Measurements from ENCODE around the gene TSPEAR. TPM values are rescaled to one million over a fixed set of nuclear protein-coding genes. Genes with fewer than 3 reads are reported as not detected.
"Not testable (repeated sequence)": the region's sequence is repeated elsewhere in the genome, so short reads cannot be mapped to it uniquely, and the experiment has no call there.

Gene TSPEAR
- total RNA-seq, 4 donors from 2014 or later: not detected

GRCh38 chr21:44593598-44594405 is 117.6 kb downstream of the TSPEAR start:
- Histone ChIP-seq H3K4me3 (no peak overlapping the region), H3K9me3 (peaks cover 0 to 5% of the 10 kb centered on the region in 2 donors), H3K4me1 (no peaks in the 10 kb centered on the region), H3K36me3 (no peaks in the 10 kb centered on the region), H3K27me3 (peaks cover 52% of the 10 kb centered on the region), H3K27ac (no peak overlapping the region)
- intact Hi-C loops (cut with DNase I; ENCODE audit: low total_unique reads): no loop called here
- in situ Hi-C loops (cut with MboI; ENCODE audit: low pct_ligation_motif_present in 1 of 4, low pct_unique_long_range_greater_than_20kb in 1 of 4, low sequenced_read_pairs in 3 of 4): loop anchor here in 2 of 4 donors (25.0 kb wide), 1 partner anchor 93 kb away; the partner anchor contains the start of genes KRTAP10-12 (in 2 of the 2) and KRTAP12-1 (in 2 of the 2)
- 58 to 61% methylated on average over 6 to 20 of the region's 20 CpGs for WGBS, 2 donors (ENCODE audit: low coverage in 1 of 2)
- TF ChIP-seq POLR2AphosphoS5 (IDR thresholded peaks at IDR 0.05) (no peak), CTCF (IDR thresholded peaks at IDR 0.05) (no peak), POLR2A (IDR thresholded peaks at IDR 0.05) (no peak), EP300 (IDR thresholded peaks at IDR 0.05; ENCODE audit: low read depth) (no peak)
- DNase-seq: no peak

GRCh38 chr21:44592446-44593311 is 118.7 kb downstream of the TSPEAR start, which contains the start of gene KRTAP10-6:
Gene KRTAP10-6, minus strand, starts transcription at chr21:44592505. Its CDS starts 21 bp downstream, at chr21:44592484.
- intact Hi-C loops (cut with DNase I; ENCODE audit: low total_unique reads) (no loop called here), in situ Hi-C loops (cut with MboI; ENCODE audit: low pct_ligation_motif_present in 1 of 4, low pct_unique_long_range_greater_than_20kb in 1 of 4, low sequenced_read_pairs in 3 of 4) (loop anchor here in 2 of 4 donors (25.0 kb wide), 1 partner anchor 95 kb away; the partner anchor contains the start of genes KRTAP10-12 (in 2 of the 2) and KRTAP12-1 (in 2 of the 2))
- H3K4me3 ChIP-seq: no peak within 1 kb of the TSS
- no peaks in the 10 kb centered on the region for H3K9me3 ChIP-seq
- TF ChIP-seq POLR2A (IDR thresholded peaks at IDR 0.05): no peak
- no peak for TF ChIP-seq POLR2AphosphoS5 (IDR thresholded peaks at IDR 0.05)
- TF ChIP-seq CTCF (IDR thresholded peaks at IDR 0.05): no peak
- peaks cover 44% of the 10 kb centered on the region for H3K27me3 ChIP-seq
- WGBS, 2 donors (ENCODE audit: low coverage in 1 of 2): 64% methylated on average over 31 of the region's 33 CpGs; no CpG with 5 or more reads in 1 of the 2 donors
- H3K27ac ChIP-seq: no peak within 1 kb of the TSS
- DNase-seq: no peak
- no peaks in the 10 kb centered on the region for H3K4me1 ChIP-seq
- H3K36me3 ChIP-seq: no peaks in the 10 kb centered on the region

- H3K4me1 ChIP-seq; DNase-seq; H3K4me3 ChIP-seq; H3K36me3 ChIP-seq; intact Hi-C loops (cut with DNase I; ENCODE audit: low total_unique reads); H3K27ac ChIP-seq; H3K9me3 ChIP-seq: not testable (repeated sequence)
- in situ Hi-C loops (cut with MboI; ENCODE audit: low pct_ligation_motif_present in 1 of 4, low pct_unique_long_range_greater_than_20kb in 1 of 4, low sequenced_read_pairs in 3 of 4): loop anchor here in 2 of 4 donors (25.0 kb wide), 1 partner anchor 96 kb away; the partner anchor contains the start of genes KRTAP10-12 (in 2 of the 2) and KRTAP12-1 (in 2 of the 2)
- 20% methylated on average over 2 of the region's 4 CpGs; no CpG with 5 or more reads in 1 of the 2 donors for WGBS, 2 donors (ENCODE audit: low coverage in 1 of 2)
- H3K27me3 ChIP-seq: peaks cover 44% of the 10 kb centered on the region
These were observed 119.6 kb downstream of the TSPEAR start for GRCh38 chr21:44591801-44592130.

- peaks cover 49% of the 10 kb centered on the region for H3K27me3 ChIP-seq
- intact Hi-C loops (cut with DNase I; ENCODE audit: low total_unique reads); H3K36me3 ChIP-seq; DNase-seq; H3K4me3 ChIP-seq; H3K4me1 ChIP-seq; H3K27ac ChIP-seq; H3K9me3 ChIP-seq: not testable (repeated sequence)
- 33% methylated on average over 18 of the region's 19 CpGs; no CpG with 5 or more reads in 1 of the 2 donors for WGBS, 2 donors (ENCODE audit: low coverage in 1 of 2)
- in situ Hi-C loops (cut with MboI; ENCODE audit: low pct_ligation_motif_present in 1 of 4, low pct_unique_long_range_greater_than_20kb in 1 of 4, low sequenced_read_pairs in 3 of 4): loop anchor here in 2 of 4 donors (25.0 kb wide), 1 partner anchor 96 kb away; the partner anchor contains the start of genes KRTAP10-12 (in 2 of the 2) and KRTAP12-1 (in 2 of the 2)
These were observed 120.2 kb downstream of the TSPEAR start for GRCh38 chr21:44590897-44591800.
